CD4-positive, alpha-beta memory T cell (primary cell): ENCODE results near the gene SIGLEC11. TPM values are rescaled to one million over a fixed set of nuclear protein-coding genes. Genes with fewer than 3 reads are reported as not detected.

Experiments used
- CTCF ChIA-PET: fragments of 350-600 bp; sonication (Branson Sonifier 250); formaldehyde crosslinking; loops from one replicate; lab custom pipeline; 2021; ENCODE audit warnings: inconsistent platforms; ENCODE audit not compliant: partially characterized antibody; lab: Charles Lee
- POLR2A ChIA-PET: fragments of 350-600 bp; sonication (Branson Sonifier 250); formaldehyde crosslinking; loops from one replicate; lab custom pipeline; 2021; ENCODE audit not compliant: partially characterized antibody; lab: Charles Lee
- DNase-seq, 5 donors: peaks; one replicate each; pipeline versions ENCODE4 v3.0.0 to v3.0.0-alpha.2; 2020 to 2022; ENCODE audit warnings: mixed read lengths in 1 of 5
- H3K27ac ChIP-seq: one replicate; pipeline ENCODE4 v1.7.0; 2013; ENCODE audit warnings: low read depth, low read length
- H3K27me3 ChIP-seq: 2 replicates; pipeline ENCODE4 v1.7.0; 2013; ENCODE audit warnings: mild to moderate bottlenecking, low read length, moderate library complexity; ENCODE audit not compliant: insufficient read depth
- H3K36me3 ChIP-seq: 2 replicates; pipeline ENCODE4 v1.7.0; 2013; ENCODE audit warnings: mild to moderate bottlenecking, low read length, moderate library complexity; ENCODE audit not compliant: insufficient read depth
- H3K4me1 ChIP-seq: 2 replicates; pipeline ENCODE4 v1.7.0; 2013; ENCODE audit warnings: mild to moderate bottlenecking, low read length, moderate library complexity; ENCODE audit not compliant: insufficient read depth
- H3K4me3 ChIP-seq, 2 donors: one replicate each; pipeline ENCODE4 v1.7.0; 2013; ENCODE audit warnings: low read length in 2 of 2, mild to moderate bottlenecking in 1 of 2
- H3K9me3 ChIP-seq, 2 donors: one replicate each; pipeline ENCODE4 v1.7.0; 2013; ENCODE audit warnings: low read length in 2 of 2, control low read depth in 1 of 2; ENCODE audit not compliant: control insufficient read depth in 1 of 2
- H3K27ac Mint-ChIP-seq, 7 donors: one replicate each; pipeline ENCODE4 v1.8.0; 2020 to 2021; ENCODE audit warnings: mixed read lengths in 7 of 7, mild to moderate bottlenecking in 6 of 7, inconsistent platforms in 3 of 7, moderate library complexity in 3 of 7
- H3K27me3 Mint-ChIP-seq, 2 donors: one replicate each; pipeline ENCODE4 v1.8.0; 2020 to 2021; ENCODE audit warnings: mixed read lengths in 2 of 2
- H3K36me3 Mint-ChIP-seq, 2 donors: one replicate each; pipeline ENCODE4 v1.8.0; 2020 to 2021; ENCODE audit warnings: mixed read lengths in 2 of 2, inconsistent platforms in 1 of 2, mild to moderate bottlenecking in 1 of 2
- H3K4me1 Mint-ChIP-seq, 4 donors: one replicate each; pipeline ENCODE4 v1.8.0; 2020 to 2021; ENCODE audit warnings: mixed read lengths in 4 of 4, mild to moderate bottlenecking in 1 of 4
- H3K4me3 Mint-ChIP-seq, 8 donors: one replicate each; pipeline ENCODE4 v1.8.0; 2020 to 2021; ENCODE audit warnings: mixed read lengths in 8 of 8, mild to moderate bottlenecking in 7 of 8, moderate library complexity in 6 of 8, inconsistent platforms in 3 of 8
- H3K9me3 Mint-ChIP-seq, 8 donors: one replicate each; pipeline ENCODE4 v1.8.0; 2020 to 2021; ENCODE audit warnings: mixed read lengths in 8 of 8, mild to moderate bottlenecking in 5 of 8, inconsistent platforms in 3 of 8, moderate library complexity in 1 of 8
- intact Hi-C: fragments of 100-400 bp; cut with micrococcal nuclease; formaldehyde crosslinking; loops from one replicate; pipeline ENCODE4 v1.15.1; 2023
- polyA plus RNA-seq, 2 donors: library from polyadenylated mRNA; unstranded; fragments of 300-500 nt; fragmentation: Illumina TruSeq; gene quantifications; one replicate each; pipeline ENCODE4 v1.2.3, GENCODE V29; 2021
- total RNA-seq, 2 experiments: library from RNA; stranded (reverse); gene quantifications; one replicate each; pipeline ENCODE4 v1.2.3, GENCODE V29; 2021

The SIGLEC11 gene
- total and polyA plus RNA-seq, 4 experiments from 2014 or later = not detected

DNA sequence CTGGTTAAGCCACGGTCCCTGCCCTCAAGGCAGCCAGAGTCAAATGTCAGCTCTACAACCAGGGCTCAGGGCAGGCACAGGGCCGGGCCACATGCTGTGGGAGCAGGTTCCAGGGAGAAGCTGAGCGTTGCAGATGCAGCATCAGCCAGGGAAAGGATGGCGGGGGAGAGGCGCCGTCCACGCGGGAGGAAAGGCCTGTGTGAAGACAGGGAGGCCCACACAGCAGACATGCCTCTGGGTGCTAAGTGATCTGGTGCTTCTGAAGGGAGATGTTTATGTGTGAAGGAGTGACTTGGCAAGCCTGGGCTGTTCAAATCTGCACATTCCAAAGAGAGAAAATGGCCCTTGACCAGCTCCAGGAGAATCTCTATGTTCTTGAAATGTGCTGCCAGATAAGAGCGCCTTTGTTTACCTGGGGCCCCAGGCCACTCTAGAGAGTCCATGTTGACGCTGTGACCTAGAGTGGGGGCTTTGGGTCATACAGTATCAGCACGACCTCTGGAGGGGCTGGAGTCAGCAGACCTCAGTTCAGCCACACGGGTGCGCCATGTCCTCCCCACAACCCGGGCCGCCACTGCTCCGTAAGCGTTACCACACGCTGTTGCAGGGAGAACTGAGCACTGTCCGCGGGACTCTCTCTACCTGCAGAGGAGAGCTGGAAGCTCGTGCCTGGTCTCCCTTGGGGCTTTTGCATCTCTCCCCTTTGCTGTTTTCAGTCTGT is 47.8 kb downstream of the SIGLEC11 start:
- H3K4me1 Mint-ChIP-seq = peaks cover 18 to 59% (median 34%) of the 10 kb centered on the region in 4 donors
- intact Hi-C loops = no loop called here
- H3K4me3 Mint-ChIP-seq = no peak overlapping the region
- H3K36me3 Mint-ChIP-seq = peaks cover 35 to 63% of the 10 kb centered on the region in 2 donors
- no peaks in the 10 kb centered on the region for H3K27me3 ChIP-seq
- H3K36me3 ChIP-seq = peaks cover 31% of the 10 kb centered on the region
- peak overlapping the region in 4 of 7 donors; percentile 30 to 75 (median 52) for H3K27ac Mint-ChIP-seq
- ChIA-PET POLR2A (interaction anchor here (1.2 to 1.6 kb wide), 2 partner anchors 11 to 16 kb away, joined by 3 to 6 read pairs; partner anchors contain the start of gene IL4I1), CTCF (interaction anchor here (1.9 kb wide), 1 partner anchor 23 kb away, joined by 4 read pairs; no protein-coding TSS in a partner anchor)
- H3K27ac ChIP-seq = no peak overlapping the region
- no peaks in the 10 kb centered on the region for H3K27me3 Mint-ChIP-seq
- no peaks in the 10 kb centered on the region for H3K9me3 Mint-ChIP-seq
- H3K4me1 ChIP-seq = peaks cover 20% of the 10 kb centered on the region
- no peak for DNase-seq
- no peak overlapping the region for H3K4me3 ChIP-seq
- no peaks in the 10 kb centered on the region for H3K9me3 ChIP-seq

DNA sequence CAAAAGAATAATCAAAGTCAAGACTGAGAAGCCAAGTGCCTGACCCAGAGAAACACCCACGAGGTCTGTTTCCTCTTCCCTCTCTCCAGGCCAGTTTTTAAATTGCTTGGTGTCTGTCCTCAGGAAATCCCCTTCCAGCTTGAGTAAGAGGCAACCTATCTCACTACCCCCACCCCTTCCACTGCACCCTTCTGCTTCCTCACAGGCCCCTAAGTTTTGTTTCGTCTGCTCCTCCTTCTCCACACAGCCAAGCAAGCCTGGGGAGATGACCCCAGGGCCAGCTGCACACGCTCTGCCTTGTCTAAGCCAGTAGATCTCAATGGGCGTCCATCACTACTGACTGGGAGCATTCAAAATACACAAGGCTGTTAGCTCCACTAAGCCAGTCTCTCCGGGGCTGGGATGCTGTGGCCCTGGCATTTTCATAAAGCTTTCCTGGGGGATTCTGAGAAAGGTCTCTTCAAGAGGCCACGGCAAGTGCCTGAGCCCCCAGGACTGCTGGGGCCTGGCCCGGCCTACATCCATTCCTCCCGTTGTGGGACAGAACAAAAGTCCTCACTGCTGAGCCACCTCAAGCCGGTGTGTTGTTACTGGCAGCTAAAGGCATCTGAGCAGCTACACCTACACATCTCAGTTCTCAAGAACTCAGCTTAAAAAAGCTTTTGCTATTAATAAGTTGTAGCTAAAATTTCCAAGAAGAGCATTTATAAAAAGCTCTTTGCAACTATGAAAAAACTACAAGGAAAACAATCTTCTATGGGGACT is 49.4 kb downstream of the SIGLEC11 start:
- H3K36me3 Mint-ChIP-seq = peaks cover 32 to 65% of the 10 kb centered on the region in 2 donors
- peak overlapping the region; percentile 65 to 92 (median 85) for H3K27ac Mint-ChIP-seq
- Histone ChIP-seq H3K9me3 (no peaks in the 10 kb centered on the region), H3K36me3 (peaks cover 30% of the 10 kb centered on the region), H3K4me3 (no peak overlapping the region), H3K27ac (peak overlapping the region; percentile 22), H3K4me1 (peaks cover 20% of the 10 kb centered on the region), H3K27me3 (no peaks in the 10 kb centered on the region)
- no peaks in the 10 kb centered on the region for H3K9me3 Mint-ChIP-seq
- CTCF ChIA-PET = interaction anchor here (0.6 to 1.5 kb wide), 3 partner anchors 21 to 1118 kb away, joined by 3 to 4 read pairs (median 4); no protein-coding TSS in a partner anchor
- intact Hi-C loops = no loop called here
- POLR2A ChIA-PET = interaction anchor here (1.6 to 1.9 kb wide), 2 partner anchors 15 to 17 kb away, joined by 6 to 14 read pairs; partner anchors contain the start of genes ATF5, IL4I1 and NUP62
- DNase-seq = no peak
- no peaks in the 10 kb centered on the region for H3K27me3 Mint-ChIP-seq
- peak overlapping the region in 4 of 8 donors; percentile 6 to 71 (median 48) for H3K4me3 Mint-ChIP-seq
- peaks cover 16 to 57% (median 33%) of the 10 kb centered on the region in 4 donors for H3K4me1 Mint-ChIP-seq

DNA sequence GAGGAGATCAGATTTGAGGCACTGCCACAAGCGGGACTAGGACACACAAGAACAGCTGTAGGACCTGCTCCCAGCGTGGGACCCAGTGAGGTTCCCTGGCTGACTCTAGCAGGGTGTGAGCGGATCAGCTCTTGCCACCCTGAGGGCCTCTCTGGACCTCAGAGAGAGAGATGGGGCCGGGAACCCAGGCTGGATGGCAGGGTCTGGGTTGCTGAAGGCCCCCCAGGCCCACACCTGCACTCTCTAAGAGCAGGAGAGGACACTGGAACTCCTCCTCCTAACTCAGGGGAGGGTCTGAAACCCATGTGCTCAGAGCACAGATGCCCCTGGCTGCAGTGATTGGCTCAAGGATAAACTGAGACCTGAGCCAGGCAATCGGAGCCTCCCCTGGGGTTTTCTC is 50.8 kb downstream of the SIGLEC11 start:
- intact Hi-C loops = no loop called here
- Histone ChIP-seq H3K9me3 (no peaks in the 10 kb centered on the region), H3K4me3 (no peak overlapping the region), H3K27me3 (no peaks in the 10 kb centered on the region), H3K27ac (no peak overlapping the region), H3K4me1 (peaks cover 14% of the 10 kb centered on the region), H3K36me3 (peaks cover 21% of the 10 kb centered on the region)
- ChIA-PET POLR2A (interaction anchor here (0.9 to 1.9 kb wide), 2 partner anchors 18 to 19 kb away, joined by 4 to 14 read pairs; partner anchors contain the start of genes ATF5 and NUP62), CTCF (interaction anchor here (1.3 kb wide), 1 partner anchor 10 kb away, joined by 6 read pairs; no protein-coding TSS in a partner anchor)
- Mint-ChIP-seq H3K36me3 (peaks cover 27 to 60% of the 10 kb centered on the region in 2 donors), H3K27ac (peak overlapping the region in 2 of 7 donors; percentile 18 to 34), H3K27me3 (no peaks in the 10 kb centered on the region), H3K9me3 (no peaks in the 10 kb centered on the region), H3K4me1 (peaks cover 12 to 59% (median 35%) of the 10 kb centered on the region in 4 donors), H3K4me3 (no peak overlapping the region)
- DNase-seq = no peak

DNA sequence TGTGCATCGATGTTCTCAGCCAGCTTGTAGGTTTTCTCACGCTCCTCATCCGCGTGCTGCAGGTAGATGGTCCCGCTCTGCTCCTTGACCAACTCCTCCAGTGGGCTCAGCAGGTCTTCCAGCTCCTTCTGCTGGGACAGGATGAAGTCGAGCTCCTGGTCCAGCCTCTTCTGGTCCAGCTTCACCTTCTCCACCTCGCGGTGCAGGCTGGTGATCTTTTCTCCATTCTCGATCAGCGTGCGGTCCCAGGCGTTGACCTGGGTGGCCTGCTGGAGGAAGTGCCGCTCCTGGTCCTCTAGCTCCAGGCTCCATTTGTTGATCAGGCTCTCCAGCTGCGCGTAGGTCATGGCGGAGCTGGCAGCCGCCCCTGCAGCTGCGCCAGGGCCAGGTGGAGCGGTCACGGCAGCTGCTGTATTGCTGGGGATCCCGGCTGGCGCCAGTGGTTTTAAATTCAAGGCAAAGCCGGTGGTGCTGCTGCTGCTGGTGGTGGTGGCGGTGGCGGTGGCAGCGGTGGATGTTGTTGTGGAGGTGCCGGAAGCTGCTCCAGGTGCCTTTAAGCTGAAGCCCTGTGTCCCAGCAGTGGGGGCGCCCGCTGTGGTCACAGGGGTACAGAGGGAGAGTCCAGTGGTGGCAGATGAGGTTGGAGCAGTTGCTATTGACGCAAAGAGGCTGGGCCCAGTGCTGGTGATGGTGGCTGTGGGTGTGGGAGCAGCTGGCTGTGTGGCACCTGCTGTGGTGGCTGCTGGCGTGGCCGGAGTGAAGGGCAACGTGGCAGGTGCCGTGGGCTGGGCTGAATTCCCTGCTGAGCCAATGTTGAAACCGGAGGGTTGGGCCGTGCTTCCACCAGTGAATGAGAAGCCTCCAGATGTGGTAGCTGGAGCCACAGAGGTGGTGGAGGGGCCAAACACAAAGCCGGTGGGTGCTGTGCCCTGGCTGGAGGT is 52.2 kb downstream of the SIGLEC11 start:
- peaks cover 12 to 52% (median 33%) of the 10 kb centered on the region in 4 donors for H3K4me1 Mint-ChIP-seq

DNA sequence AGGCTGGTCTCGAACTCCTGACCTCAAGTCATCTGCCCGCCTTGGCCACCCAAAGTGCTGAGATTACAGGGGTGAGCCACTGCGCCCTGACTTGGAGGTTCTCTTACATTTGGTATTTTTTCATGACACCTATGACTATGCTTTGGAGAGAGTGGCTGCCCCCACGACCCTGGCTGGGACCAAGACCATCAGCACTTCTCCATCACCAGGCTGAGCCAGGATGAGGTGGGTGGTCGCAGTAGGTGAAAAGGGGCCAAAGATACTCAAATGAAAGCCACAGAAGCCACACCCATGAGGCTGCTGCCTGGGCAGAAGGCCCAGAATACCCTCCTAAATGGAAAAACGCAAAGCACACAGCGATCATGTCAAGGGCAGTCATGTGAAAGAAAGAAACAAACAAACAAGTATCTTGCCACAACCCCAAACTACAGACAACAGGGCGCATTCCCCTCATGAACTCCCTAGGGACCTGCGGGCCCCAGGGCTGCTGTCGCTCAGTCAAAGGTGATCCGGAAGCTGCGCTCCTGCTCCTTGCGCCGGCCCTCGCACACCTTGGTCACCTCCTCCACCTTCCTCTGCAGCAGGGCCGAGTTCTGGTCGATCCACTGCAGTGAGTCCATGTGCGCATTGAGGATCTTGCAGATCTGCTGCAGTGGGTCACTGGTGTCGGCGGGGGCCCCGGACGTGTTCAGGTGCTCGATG is 53.1 kb downstream of the SIGLEC11 start:
- H3K9me3 ChIP-seq = no peaks in the 10 kb centered on the region
- Mint-ChIP-seq H3K4me3 (no peak overlapping the region), H3K4me1 (peaks cover 8 to 48% (median 28%) of the 10 kb centered on the region in 4 donors), H3K36me3 (peaks cover 17 to 40% of the 10 kb centered on the region in 2 donors), H3K9me3 (no peaks in the 10 kb centered on the region), H3K27me3 (no peaks in the 10 kb centered on the region), H3K27ac (peak overlapping the region in 1 of 7 donors; percentile 52)
- POLR2A ChIA-PET = interaction anchor here (1.8 kb wide), 1 partner anchor 22 kb away, joined by 5 read pairs; the partner anchor contains the start of genes ATF5 and NUP62
- peaks cover 14% of the 10 kb centered on the region for H3K4me1 ChIP-seq
- H3K27ac ChIP-seq = no peak overlapping the region
- H3K27me3 ChIP-seq = no peaks in the 10 kb centered on the region
- peaks cover 12% of the 10 kb centered on the region for H3K36me3 ChIP-seq
- intact Hi-C loops = no loop called here
- CTCF ChIA-PET = no interaction called here
- DNase-seq = no peak
- no peak overlapping the region for H3K4me3 ChIP-seq

More for the DNA sequence above, 52.2 kb downstream of the SIGLEC11 start:
- Mint-ChIP-seq H3K27me3 (no peaks in the 10 kb centered on the region), H3K4me3 (no peak overlapping the region), H3K9me3 (no peaks in the 10 kb centered on the region), H3K36me3 (peaks cover 25 to 48% of the 10 kb centered on the region in 2 donors), H3K27ac (peak overlapping the region in 1 of 7 donors; percentile 24)
- Histone ChIP-seq H3K4me1 (peaks cover 14% of the 10 kb centered on the region), H3K27me3 (no peaks in the 10 kb centered on the region), H3K27ac (no peak overlapping the region), H3K4me3 (no peak overlapping the region), H3K36me3 (peaks cover 18% of the 10 kb centered on the region), H3K9me3 (no peaks in the 10 kb centered on the region)
- intact Hi-C loops = no loop called here
- ChIA-PET POLR2A (interaction anchor here (0.9 to 1.8 kb wide), 2 partner anchors 20 to 21 kb away, joined by 4 to 5 read pairs; partner anchors contain the start of genes ATF5 and NUP62), CTCF (interaction anchor here (1.3 kb wide), 1 partner anchor 11 kb away, joined by 6 read pairs; no protein-coding TSS in a partner anchor)
- no peak for DNase-seq
